GM12891 (cell line): ENCODE results near the gene TJAP1.

Experiments
- PAX5 ChIP-seq: IDR thresholded peaks from 2 replicates; pipeline ENCODE4 v1.6.1; 2011; ENCODE audit warnings: low read length, moderate library complexity, mild to moderate bottlenecking; ENCODE audit not compliant: insufficient read depth, severe bottlenecking
- POLR2A ChIP-seq: IDR thresholded peaks from 2 replicates; pipeline ENCODE4 v1.6.1; 2011; ENCODE audit warnings: low read depth, low read length, control low read depth
- POLR2AphosphoS5 ChIP-seq: IDR thresholded peaks from 2 replicates; pipeline ENCODE4 v1.6.1; 2011; ENCODE audit warnings: low read depth, low read length, control low read depth
- POU2F2 ChIP-seq: IDR thresholded peaks from 2 replicates; pipeline ENCODE4 v1.6.1; 2011; ENCODE audit warnings: low read depth, mild to moderate bottlenecking, control low read depth, low read length, moderate library complexity
- SPI1 ChIP-seq: IDR thresholded peaks from 2 replicates; pipeline ENCODE4 v1.6.1; 2011; ENCODE audit warnings: low read depth, low read length, control low read depth
- TAF1 ChIP-seq: IDR thresholded peaks from 2 replicates; pipeline ENCODE4 v1.6.1; 2011; ENCODE audit warnings: low read depth, low read length, control low read depth

DNA sequence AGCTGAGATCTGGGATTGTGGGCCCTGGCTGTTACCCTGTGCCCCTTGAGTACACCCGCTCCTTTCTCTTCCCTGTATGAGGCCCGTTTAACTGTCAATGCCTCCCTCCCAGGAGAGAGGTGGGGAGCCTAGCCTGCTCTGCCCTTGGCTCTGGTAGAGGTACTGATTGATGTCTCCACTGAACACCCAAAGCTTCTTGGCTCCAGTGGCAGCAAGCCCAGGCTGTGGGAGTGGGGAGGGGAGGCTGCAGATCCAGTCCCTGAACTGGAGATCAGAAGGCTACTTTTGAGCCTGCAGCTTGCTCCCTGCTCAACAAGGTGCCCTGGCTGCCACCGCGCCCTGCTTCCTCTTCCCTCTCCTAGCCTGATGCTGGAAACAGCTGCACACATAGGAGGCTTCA, 25.3 kb downstream of the TJAP1 start:
- TF ChIP-seq POLR2A (no peak), POLR2AphosphoS5 (no peak), SPI1 (no peak), TAF1 (no peak), POU2F2 (no peak), PAX5 (no peak)
